H4 (cell line): Measurements from ENCODE around the gene DDB1. TPM values are rescaled to one million over a fixed set of nuclear protein-coding genes. Genes with fewer than 3 reads are reported as not detected.

Source experiments
- DNase-seq: peaks from one replicate; pipeline ENCODE4 v3.0.0-alpha.2; 2015; ENCODE audit warnings: low spot score
- total RNA-seq: library from RNA; depleted of rRNA; stranded (reverse); fragments of >200 nt; shearing (Covaris generic); gene quantifications from 2 replicates; pipeline ENCODE4 v1.2.3, GENCODE V29; 2014

Gene DDB1
- total RNA-seq, 1 experiment from 2014 or later: 119 TPM

- no peak for DNase-seq
Observed at GRCh38 chr11:61297341-61297740, 35.6 kb downstream of the DDB1 start.

- no peak for DNase-seq
Observed at GRCh38 chr11:61295596-61295926, 37.3 kb downstream of the DDB1 start.

- no peak for DNase-seq
Observed at GRCh38 chr11:61294717-61295595, 37.9 kb downstream of the DDB1 start, which contains the start of gene VWCE. VWCE (minus strand) TSS chr11:61295316; CDS start chr11:61295037, 279 bp downstream.

GRCh38 chr11:61293867-61294716 lies 38.8 kb downstream of the DDB1 start:
- DNase-seq: no peak

GRCh38 chr11:61292356-61292755 lies 40.5 kb downstream of the DDB1 start:
- no peak for DNase-seq

GRCh38 chr11:61290905-61291690 lies 41.8 kb downstream of the DDB1 start:
- no peak for DNase-seq

- DNase-seq: no peak
Observed at GRCh38 chr11:61287338-61287977, 45.4 kb downstream of the DDB1 start.

- DNase-seq: no peak
Observed at GRCh38 chr11:61283613-61284012, 49.3 kb downstream of the DDB1 start.

GRCh38 chr11:61281581-61282250 lies 51.2 kb downstream of the DDB1 start:
- no peak for DNase-seq

GRCh38 chr11:61280883-61281580 lies 51.9 kb downstream of the DDB1 start:
- no peak for DNase-seq

- no peak for DNase-seq
Observed at GRCh38 chr11:61279934-61280659, 52.8 kb downstream of the DDB1 start.

GRCh38 chr11:61278001-61278470 lies 54.9 kb downstream of the DDB1 start:
- no peak for DNase-seq

GRCh38 chr11:61277186-61278000 lies 55.5 kb downstream of the DDB1 start:
- no peak for DNase-seq

- no peak for DNase-seq
Observed at GRCh38 chr11:61275191-61275590, 57.7 kb downstream of the DDB1 start.

GRCh38 chr11:61274084-61274483 lies 58.8 kb downstream of the DDB1 start:
- DNase-seq: no peak

- DNase-seq: no peak
Observed at GRCh38 chr11:61273178-61274078, 59.5 kb downstream of the DDB1 start.

GRCh38 chr11:61272731-61273130 lies 60.2 kb downstream of the DDB1 start:
- DNase-seq: no peak
